Keratinocyte (primary cell): Measurements from ENCODE around the gene MAMDC2. TPM values are rescaled to one million over a fixed set of nuclear protein-coding genes. Genes with fewer than 3 reads are reported as not detected.

ENCODE experiments used
- DNase-seq: peaks from one replicate; pipeline ENCODE4 v3.0.0-alpha.2; 2011; ENCODE audit warnings: low read depth, missing footprints, low spot score
- FAIRE-seq: peaks from 2 replicates; lab custom pipeline; 2011; peaks lifted over from hg19 to GRCh38; lab: Jason Lieb, UNC
- H2AFZ ChIP-seq: 2 replicates; pipeline ENCODE4 v1.6.0; 2012; ENCODE audit warnings: low read length, control low read depth, inconsistent platforms; ENCODE audit not compliant: control insufficient read depth
- H3K27ac ChIP-seq: 2 replicates; pipeline ENCODE4 v1.5.1; 2011; ENCODE audit warnings: low read length; ENCODE audit not compliant: control insufficient read depth, insufficient read depth
- H3K27me3 ChIP-seq: 3 replicates; pipeline ENCODE4 v1.6.0; 2011; ENCODE audit warnings: low read length; ENCODE audit not compliant: control insufficient read depth, insufficient read depth; ENCODE audit errors: extremely low read depth
- H3K36me3 ChIP-seq, 2 experiments: 2 replicates in 1 of 2; 3 replicates in 1 of 2; pipeline ENCODE4 v1.5.1; 2011; ENCODE audit warnings: low read length in 2 of 2, mild to moderate bottlenecking in 1 of 2; ENCODE audit not compliant: control insufficient read depth in 2 of 2, insufficient read depth in 2 of 2; ENCODE audit errors: extremely low read depth in 1 of 2
- H3K4me1 ChIP-seq: 3 replicates; pipeline ENCODE4 v1.5.1; 2011; ENCODE audit warnings: low read length; ENCODE audit not compliant: control insufficient read depth, insufficient read depth; ENCODE audit errors: extremely low read depth
- H3K4me2 ChIP-seq: 3 replicates; pipeline ENCODE4 v1.6.0; 2011; ENCODE audit warnings: low read depth, low read length; ENCODE audit not compliant: control insufficient read depth, insufficient read depth; ENCODE audit errors: extremely low read depth
- H3K4me3 ChIP-seq, 3 experiments: fragments of 200-600 bp in 1 of 3; sonication (generic) in 1 of 3; 2 replicates in 2 of 3; 3 replicates in 1 of 3; pipeline ENCODE4 v1.5.1; 2011 to 2016; ENCODE audit warnings: low read length in 3 of 3, mild to moderate bottlenecking in 3 of 3, control low read depth in 2 of 3, inconsistent platforms in 1 of 3, low read depth in 1 of 3, mixed read lengths in 1 of 3, mixed run types in 1 of 3, moderate library complexity in 1 of 3; ENCODE audit not compliant: control insufficient read depth in 2 of 3, insufficient read depth in 2 of 3; ENCODE audit errors: extremely low read depth in 1 of 3
- H3K79me2 ChIP-seq: 2 replicates; pipeline ENCODE4 v1.6.0; 2012; ENCODE audit warnings: low read length; ENCODE audit not compliant: control insufficient read depth, insufficient read depth
- H3K9ac ChIP-seq: 3 replicates; pipeline ENCODE4 v1.6.0; 2011; ENCODE audit warnings: low read length; ENCODE audit not compliant: control insufficient read depth, insufficient read depth; ENCODE audit errors: extremely low read depth
- H3K9me1 ChIP-seq: 3 replicates; pipeline ENCODE4 v1.6.0; 2011; ENCODE audit warnings: low read length; ENCODE audit not compliant: control insufficient read depth, insufficient read depth; ENCODE audit errors: extremely low read depth
- H3K9me3 ChIP-seq: 2 replicates; pipeline ENCODE4 v1.5.1; 2012; ENCODE audit warnings: low read depth, low read length; ENCODE audit not compliant: control insufficient read depth
- H4K20me1 ChIP-seq: 3 replicates; pipeline ENCODE4 v1.6.0; 2011; ENCODE audit warnings: low read length; ENCODE audit not compliant: control insufficient read depth, insufficient read depth; ENCODE audit errors: extremely low read depth
- EZH2 ChIP-seq: IDR thresholded peaks from one replicate; pipeline ENCODE4 v1.6.1; 2012; ENCODE audit warnings: inconsistent platforms, mild to moderate bottlenecking, low read length, moderate library complexity
- dilution Hi-C: fragments of 300-500 bp; cut with MboI; formaldehyde crosslinking; loops from one replicate; pipeline ENCODE4 v1.7.0; 2020; ENCODE audit warnings: low sequenced_read_pairs; ENCODE audit not compliant: extremely low pct_ligation_motif_present
- polyA plus RNA-seq, 5 experiments: library from polyadenylated mRNA; depleted of rRNA in 3 of 5; stranded (reverse) in 3 of 5; stranded (forward) in 1 of 5; unstranded in 1 of 5; fragments of >200 nt; gene quantifications; 1 replicate in 1 of 5; 2 replicates in 3 of 5; 3 replicates in 1 of 5; pipeline versions ENCODE4 v1.2.1 to v1.2.3, GENCODE V29; 2011 to 2012; ENCODE audit warnings: missing spikeins in 2 of 5, low read depth in 1 of 5, low replicate concordance in 1 of 5
- TF ChIP-seq, protein P1 (sequence below), 3 experiments: IDR thresholded peaks in 1 of 3; conservative IDR thresholded peaks in 1 of 3; optimal IDR thresholded peaks in 1 of 3; 2 replicates in 2 of 3; 3 replicates in 1 of 3; pipeline versions ENCODE3 to v1.5.1; 2011; ENCODE audit warnings: low read length in 3 of 3, mild to moderate bottlenecking in 3 of 3, moderate library complexity in 2 of 3, control low read depth in 1 of 3, inconsistent platforms in 1 of 3; ENCODE audit not compliant: insufficient read depth in 2 of 3; ENCODE audit errors: extremely low read depth in 1 of 3

The MAMDC2 gene
- polyA plus RNA-seq, 1 donor (not counting 4 experiments of a cell fraction or from before 2014, with no cell fraction given), result 4.2 TPM

DNA sequence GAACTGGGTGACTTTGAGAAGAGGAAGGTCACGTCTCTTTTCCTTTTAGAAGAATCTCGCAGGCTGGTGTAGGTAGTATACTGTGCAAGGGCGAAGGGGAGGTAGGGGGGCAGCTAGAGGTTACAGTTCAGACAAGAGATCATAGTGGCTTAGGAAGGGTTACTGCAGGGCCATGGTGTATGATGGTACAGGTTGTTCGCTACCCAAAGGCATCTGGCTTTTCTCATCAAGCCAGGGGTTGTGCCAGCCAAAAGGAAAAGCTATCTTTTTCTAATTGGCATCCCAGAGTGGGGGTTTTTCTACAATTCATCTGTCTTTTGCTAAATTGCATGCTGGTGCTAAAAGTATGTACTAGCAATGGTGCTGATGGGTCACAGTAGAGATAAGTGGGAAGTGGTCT, 22.8 kb downstream of the MAMDC2 start:
- no peak overlapping the region for H3K4me2 ChIP-seq
- no peaks in the 10 kb centered on the region for H3K9me1 ChIP-seq
- H3K27ac ChIP-seq, result no peak overlapping the region
- H3K4me3 ChIP-seq, result no peak overlapping the region
- no peak for TF ChIP-seq EZH2
- TF ChIP-seq, protein P1, sequence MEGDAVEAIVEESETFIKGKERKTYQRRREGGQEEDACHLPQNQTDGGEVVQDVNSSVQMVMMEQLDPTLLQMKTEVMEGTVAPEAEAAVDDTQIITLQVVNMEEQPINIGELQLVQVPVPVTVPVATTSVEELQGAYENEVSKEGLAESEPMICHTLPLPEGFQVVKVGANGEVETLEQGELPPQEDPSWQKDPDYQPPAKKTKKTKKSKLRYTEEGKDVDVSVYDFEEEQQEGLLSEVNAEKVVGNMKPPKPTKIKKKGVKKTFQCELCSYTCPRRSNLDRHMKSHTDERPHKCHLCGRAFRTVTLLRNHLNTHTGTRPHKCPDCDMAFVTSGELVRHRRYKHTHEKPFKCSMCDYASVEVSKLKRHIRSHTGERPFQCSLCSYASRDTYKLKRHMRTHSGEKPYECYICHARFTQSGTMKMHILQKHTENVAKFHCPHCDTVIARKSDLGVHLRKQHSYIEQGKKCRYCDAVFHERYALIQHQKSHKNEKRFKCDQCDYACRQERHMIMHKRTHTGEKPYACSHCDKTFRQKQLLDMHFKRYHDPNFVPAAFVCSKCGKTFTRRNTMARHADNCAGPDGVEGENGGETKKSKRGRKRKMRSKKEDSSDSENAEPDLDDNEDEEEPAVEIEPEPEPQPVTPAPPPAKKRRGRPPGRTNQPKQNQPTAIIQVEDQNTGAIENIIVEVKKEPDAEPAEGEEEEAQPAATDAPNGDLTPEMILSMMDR (optimal IDR thresholded peaks at IDR 0.05 in 1 of 3, IDR thresholded peaks at IDR 0.05 in 1 of 3, conservative IDR thresholded peaks at IDR 0.05 in 1 of 3; ENCODE audit: extremely low read depth in 1 of 3, insufficient read depth in 2 of 3, low read length in 3 of 3), result no peak
- no peaks in the 10 kb centered on the region for H4K20me1 ChIP-seq
- no peaks in the 10 kb centered on the region for H3K36me3 ChIP-seq
- no peak overlapping the region for H2AFZ ChIP-seq
- DNase-seq, result no peak
- H3K9ac ChIP-seq, result no peak overlapping the region
- H3K9me3 ChIP-seq, result no peaks in the 10 kb centered on the region
- no peaks in the 10 kb centered on the region for H3K4me1 ChIP-seq
- FAIRE-seq, result no peak
- dilution Hi-C loops, result no loop called here
- no peaks in the 10 kb centered on the region for H3K27me3 ChIP-seq
- H3K79me2 ChIP-seq, result no peaks in the 10 kb centered on the region

DNA sequence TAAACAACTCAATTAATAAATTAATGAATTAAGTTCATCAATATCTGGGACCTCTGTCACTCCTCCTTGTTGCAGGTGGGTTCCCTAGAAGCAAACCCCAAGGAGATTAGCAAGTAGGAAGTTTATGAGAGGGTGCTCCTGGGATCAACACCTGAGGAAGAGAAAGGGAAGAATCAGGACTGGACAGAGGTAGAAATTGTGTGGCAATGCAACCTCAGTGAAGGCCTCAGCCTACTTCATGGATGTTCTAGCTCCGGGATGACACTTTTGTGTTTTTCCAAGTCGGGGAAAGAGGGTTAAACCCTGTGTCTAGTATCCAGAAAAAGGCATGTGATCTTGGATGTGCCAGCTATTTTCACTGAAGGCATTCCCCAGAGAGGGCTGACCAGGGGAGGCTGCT, 23.2 kb downstream of the MAMDC2 start:
- H3K27me3 ChIP-seq, result no peaks in the 10 kb centered on the region
- no peak overlapping the region for H3K27ac ChIP-seq
- no peak overlapping the region for H2AFZ ChIP-seq
- no peaks in the 10 kb centered on the region for H3K36me3 ChIP-seq
- no peaks in the 10 kb centered on the region for H3K9me3 ChIP-seq
- H3K79me2 ChIP-seq, result no peaks in the 10 kb centered on the region
- no peak overlapping the region for H3K4me2 ChIP-seq
- H4K20me1 ChIP-seq, result no peaks in the 10 kb centered on the region
- no peak overlapping the region for H3K4me3 ChIP-seq
- H3K4me1 ChIP-seq, result no peaks in the 10 kb centered on the region
- TF ChIP-seq, protein P1 (optimal IDR thresholded peaks at IDR 0.05 in 1 of 3, IDR thresholded peaks at IDR 0.05 in 1 of 3, conservative IDR thresholded peaks at IDR 0.05 in 1 of 3; ENCODE audit: extremely low read depth in 1 of 3, insufficient read depth in 2 of 3, low read length in 3 of 3), result no peak
- no peak for TF ChIP-seq EZH2
- FAIRE-seq (no peak), DNase-seq (no peak)
- dilution Hi-C loops, result no loop called here
- H3K9ac ChIP-seq, result no peak overlapping the region
- no peaks in the 10 kb centered on the region for H3K9me1 ChIP-seq
